ENCODE data around the gene SMLR1. TPM values are rescaled to one million over a fixed set of nuclear protein-coding genes. Genes with fewer than 3 reads are reported as not detected.

The SMLR1 gene
- total and polyA plus RNA-seq, 12 donors: not detected

GRCh38 chr6:130858498-130859160, 31.4 kb downstream of the SMLR1 start:
- Histone ChIP-seq H3K27ac (no peak overlapping the region), H3K4me1 (no peaks in the 10 kb centered on the region), H3K27me3 (no peaks in the 10 kb centered on the region), H3K9me3 (peaks cover 0 to 4% (median 0%) of the 10 kb centered on the region in 11 donors), H3K36me3 (peaks cover 0 to 97% (median 11%) of the 10 kb centered on the region in 9 donors), H3K4me3 (no peak overlapping the region)
- intact Hi-C loops (cut with DNase I): no loop called here
- no peak for DNase-seq
- WGBS, 2 donors: 76 to 79% methylated on average over 2 of the region's 2 CpGs
- no peak for ATAC-seq
- no peak for TF ChIP-seq CTCF (IDR thresholded peaks at IDR 0.05)

- DNase-seq (no peak), ATAC-seq (no peak)
- Histone ChIP-seq H3K9me3 (peaks cover 0 to 4% (median 0%) of the 10 kb centered on the region in 11 donors), H3K4me1 (no peaks in the 10 kb centered on the region), H3K27me3 (no peaks in the 10 kb centered on the region), H3K36me3 (peaks cover 0 to 97% (median 11%) of the 10 kb centered on the region in 9 donors), H3K27ac (no peak overlapping the region), H3K4me3 (no peak overlapping the region)
- intact Hi-C loops (cut with DNase I): no loop called here
- WGBS, 2 donors: 91 to 92% methylated on average over 11 of the region's 11 CpGs
- no peak for TF ChIP-seq CTCF (IDR thresholded peaks at IDR 0.05)
These were observed 32.1 kb downstream of the SMLR1 start for GRCh38 chr6:130859161-130859867.

GRCh38 chr6:130862370-130862769, 35.2 kb downstream of the SMLR1 start:
- H3K9me3 ChIP-seq: no peaks in the 10 kb centered on the region
- DNase-seq (no peak), ATAC-seq (no peak)
- peaks cover 0 to 99% (median 24%) of the 10 kb centered on the region in 9 donors for H3K36me3 ChIP-seq
- no peaks in the 10 kb centered on the region for H3K27me3 ChIP-seq
- H3K27ac ChIP-seq: no peak overlapping the region
- H3K4me1 ChIP-seq: no peaks in the 10 kb centered on the region
- TF ChIP-seq CTCF (IDR thresholded peaks at IDR 0.05): no peak
- H3K4me3 ChIP-seq: no peak overlapping the region
- intact Hi-C loops (cut with DNase I): no loop called here
- 94 to 97% methylated on average over 2 of the region's 2 CpGs for WGBS, 2 donors

GRCh38 chr6:130863415-130864230, 36.4 kb downstream of the SMLR1 start:
- H3K36me3 ChIP-seq: peaks cover 0 to 92% (median 24%) of the 10 kb centered on the region in 9 donors
- no peaks in the 10 kb centered on the region for H3K4me1 ChIP-seq
- no peaks in the 10 kb centered on the region for H3K9me3 ChIP-seq
- H3K27ac ChIP-seq: no peak overlapping the region
- ATAC-seq: no peak
- no peak for TF ChIP-seq CTCF (IDR thresholded peaks at IDR 0.05)
- 89 to 93% methylated on average over 4 of the region's 4 CpGs for WGBS, 2 donors
- H3K27me3 ChIP-seq: no peaks in the 10 kb centered on the region
- H3K4me3 ChIP-seq: no peak overlapping the region
- intact Hi-C loops (cut with DNase I): no loop called here
- no peak for DNase-seq
